Measurements from ENCODE around the gene ASS1.

DNA sequence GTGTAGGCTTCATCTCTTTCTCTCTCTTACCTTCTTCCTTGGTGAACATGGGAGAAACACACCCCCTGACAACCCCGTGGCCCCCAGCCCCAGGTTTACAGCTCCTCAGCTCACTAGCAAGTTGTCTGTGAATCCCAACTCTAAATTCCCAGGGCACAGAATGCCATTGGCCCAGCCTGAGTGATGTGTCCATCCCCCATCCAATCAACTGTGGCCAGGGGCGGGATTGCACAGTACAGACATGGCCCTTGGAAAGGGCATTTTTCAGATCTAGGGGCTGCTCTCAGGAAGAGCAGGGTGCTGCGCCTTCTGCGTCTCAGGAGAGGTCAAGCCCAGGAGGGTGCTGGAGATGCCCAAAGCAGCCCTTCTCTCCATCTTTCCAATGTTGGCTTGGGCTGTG lies 48.2 kb upstream of the ASS1 start:
- TF ChIP-seq, protein P1, sequence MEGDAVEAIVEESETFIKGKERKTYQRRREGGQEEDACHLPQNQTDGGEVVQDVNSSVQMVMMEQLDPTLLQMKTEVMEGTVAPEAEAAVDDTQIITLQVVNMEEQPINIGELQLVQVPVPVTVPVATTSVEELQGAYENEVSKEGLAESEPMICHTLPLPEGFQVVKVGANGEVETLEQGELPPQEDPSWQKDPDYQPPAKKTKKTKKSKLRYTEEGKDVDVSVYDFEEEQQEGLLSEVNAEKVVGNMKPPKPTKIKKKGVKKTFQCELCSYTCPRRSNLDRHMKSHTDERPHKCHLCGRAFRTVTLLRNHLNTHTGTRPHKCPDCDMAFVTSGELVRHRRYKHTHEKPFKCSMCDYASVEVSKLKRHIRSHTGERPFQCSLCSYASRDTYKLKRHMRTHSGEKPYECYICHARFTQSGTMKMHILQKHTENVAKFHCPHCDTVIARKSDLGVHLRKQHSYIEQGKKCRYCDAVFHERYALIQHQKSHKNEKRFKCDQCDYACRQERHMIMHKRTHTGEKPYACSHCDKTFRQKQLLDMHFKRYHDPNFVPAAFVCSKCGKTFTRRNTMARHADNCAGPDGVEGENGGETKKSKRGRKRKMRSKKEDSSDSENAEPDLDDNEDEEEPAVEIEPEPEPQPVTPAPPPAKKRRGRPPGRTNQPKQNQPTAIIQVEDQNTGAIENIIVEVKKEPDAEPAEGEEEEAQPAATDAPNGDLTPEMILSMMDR (tag by site-specific recombination; IDR thresholded peaks at IDR 0.05) = no peak
- TF ChIP-seq, protein P2, sequence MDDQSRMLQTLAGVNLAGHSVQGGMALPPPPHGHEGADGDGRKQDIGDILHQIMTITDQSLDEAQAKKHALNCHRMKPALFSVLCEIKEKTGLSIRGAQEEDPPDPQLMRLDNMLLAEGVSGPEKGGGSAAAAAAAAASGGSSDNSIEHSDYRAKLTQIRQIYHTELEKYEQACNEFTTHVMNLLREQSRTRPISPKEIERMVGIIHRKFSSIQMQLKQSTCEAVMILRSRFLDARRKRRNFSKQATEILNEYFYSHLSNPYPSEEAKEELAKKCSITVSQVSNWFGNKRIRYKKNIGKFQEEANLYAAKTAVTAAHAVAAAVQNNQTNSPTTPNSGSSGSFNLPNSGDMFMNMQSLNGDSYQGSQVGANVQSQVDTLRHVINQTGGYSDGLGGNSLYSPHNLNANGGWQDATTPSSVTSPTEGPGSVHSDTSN (CRISPR knock-in tag; IDR thresholded peaks at IDR 0.05) = no peak
- TF ChIP-seq ZNF843 (tag by site-specific recombination; IDR thresholded peaks at IDR 0.05) = no peak
- TF ChIP-seq TCF7L2 (IDR thresholded peaks at IDR 0.05; ENCODE audit: borderline replicate concordance, low read depth, low read length) = no peak
- TF ChIP-seq ATF2 (tag by site-specific recombination; IDR thresholded peaks at IDR 0.05; ENCODE audit: low read depth) = no peak
- TF ChIP-seq ZNF626 (tag by site-specific recombination; IDR thresholded peaks at IDR 0.05) = no peak
- no peak for TF ChIP-seq ZNF23 (tag by site-specific recombination; IDR thresholded peaks at IDR 0.05; ENCODE audit: borderline replicate concordance)
- no peak for TF ChIP-seq SALL2 (tag by site-specific recombination; IDR thresholded peaks at IDR 0.05; ENCODE audit: borderline replicate concordance)
- no peak for TF ChIP-seq ZBTB20 (tag by site-specific recombination; IDR thresholded peaks at IDR 0.05)
- no peak for TF ChIP-seq ZNF184 (tag by site-specific recombination; IDR thresholded peaks at IDR 0.05)
